ENCODE results near the gene NAA40.

NAA40 gene

GRCh38 chr11:63913866-63914830 is 24.7 kb upstream of the NAA40 start:
- no peak for DNase-seq (ENCODE audit: low read depth)

- DNase-seq (ENCODE audit: low read depth): no peak
Measured at GRCh38 chr11:63914896-63915691, 23.7 kb upstream of the NAA40 start.

GRCh38 chr11:63915961-63916836 is 22.6 kb upstream of the NAA40 start:
- no peak for DNase-seq (ENCODE audit: low read depth)

- DNase-seq (ENCODE audit: low read depth): peak; percentile 33
Measured at GRCh38 chr11:63916837-63917691, 21.7 kb upstream of the NAA40 start, which contains the start of gene RCOR2. TSS of gene RCOR2 (minus strand) at chr11:63917164. CDS start at chr11:63916456, 708 bp downstream.

- DNase-seq (ENCODE audit: low read depth): no peak
Measured at GRCh38 chr11:63917692-63918506, 20.9 kb upstream of the NAA40 start.

- DNase-seq (ENCODE audit: low read depth): no peak
Measured at GRCh38 chr11:63918507-63919191, 20.2 kb upstream of the NAA40 start.

- DNase-seq (ENCODE audit: low read depth): no peak
Measured at GRCh38 chr11:63919267-63920125, 19.3 kb upstream of the NAA40 start.

GRCh38 chr11:63920126-63920938 is 18.5 kb upstream of the NAA40 start:
- DNase-seq (ENCODE audit: low read depth): no peak

GRCh38 chr11:63920939-63921417 is 17.8 kb upstream of the NAA40 start:
- DNase-seq (ENCODE audit: low read depth): no peak

GRCh38 chr11:63922673-63923192 is 16.1 kb upstream of the NAA40 start:
- no peak for DNase-seq (ENCODE audit: low read depth)

- no peak for DNase-seq (ENCODE audit: low read depth)
Measured at GRCh38 chr11:63923319-63923718, 15.5 kb upstream of the NAA40 start.

GRCh38 chr11:63929616-63930015 is 9.2 kb upstream of the NAA40 start:
- DNase-seq (ENCODE audit: low read depth): no peak

GRCh38 chr11:63931045-63931444 is 7.8 kb upstream of the NAA40 start:
- DNase-seq (ENCODE audit: low read depth): no peak

- no peak for DNase-seq (ENCODE audit: low read depth)
Measured at GRCh38 chr11:63931876-63932275, 6.9 kb upstream of the NAA40 start.

- DNase-seq (ENCODE audit: low read depth): no peak
Measured at GRCh38 chr11:63933459-63933858, 5.3 kb upstream of the NAA40 start.

GRCh38 chr11:63937713-63938478 is 906 bp upstream of the NAA40 start:
- DNase-seq (ENCODE audit: low read depth): no peak

All from stimulated activated CD8-positive, alpha-beta memory T cell treated with anti-CD3 and anti-CD28 coated beads, Interleukin-12 subunit alpha, Interleukin-12 subunit beta, amount 100 ng/mL, for 4 hours (primary cell).